SK-N-SH (cell line): ENCODE results near the gene ZNF804B. TPM values are rescaled to one million over a fixed set of nuclear protein-coding genes. Genes with fewer than 3 reads are reported as not detected.
A peak's percentile ranks its signal among the peaks of the same experiment; 100 is the strongest.

Experiments
- CTCF ChIA-PET: fragments of 300-600, 350-600 bp; formaldehyde crosslinking; extraction: SDS; loops from one replicate; lab custom pipeline; 2021; lab: Yijun Ruan, JAX
- POLR2A ChIA-PET: fragments of 350-600 bp; sonication (Branson Sonifier 250); formaldehyde crosslinking; extraction: SDS; loops from one replicate; lab custom pipeline; 2020; ENCODE audit warnings: antibody characterized with exemption, inconsistent platforms; lab: Yijun Ruan, JAX
- DNase-seq: peaks from one replicate; pipeline ENCODE4 v3.0.0; 2012
- H2AFZ ChIP-seq: fragments of 200-600 bp; sonication (generic); 2 replicates; pipeline ENCODE4 v1.8.1; 2016; ENCODE audit warnings: antibody characterized with exemption, mild to moderate bottlenecking, low read depth
- H3F3A ChIP-seq: fragments of 200-600 bp; sonication (generic); replicated peaks from 2 replicates; pipeline ENCODE3; 2016; ENCODE audit warnings: antibody characterized with exemption, mild to moderate bottlenecking; ENCODE audit not compliant: insufficient read depth
- H3K27ac ChIP-seq, 2 experiments: fragments of 200-500 bp in 1 of 2; fragments of 200-600 bp in 1 of 2; sonication (Bioruptor generic) in 1 of 2; sonication (generic), shearing (Covaris generic) in 1 of 2; 2 replicates each; pipeline versions ENCODE4 v1.5.1 to v1.6.1; 2014 to 2016; ENCODE audit warnings: low read depth in 2 of 2, inconsistent platforms in 1 of 2, low read length in 1 of 2, mild to moderate bottlenecking in 1 of 2, mixed read lengths in 1 of 2
- H3K27me3 ChIP-seq: fragments of 200-600 bp; sonication (generic), shearing (Covaris generic); 2 replicates; pipeline ENCODE4 v1.6.1; 2016; ENCODE audit warnings: mixed run types; ENCODE audit not compliant: insufficient read depth
- H3K36me3 ChIP-seq, 2 experiments: fragments of 200-500 bp in 1 of 2; fragments of 200-600 bp in 1 of 2; sonication (Bioruptor generic) in 1 of 2; sonication (generic) in 1 of 2; replicated peaks in 1 of 2; 2 replicates each; pipeline versions ENCODE3 to v1.5.1; 2014 to 2016; ENCODE audit warnings: low read length in 1 of 2, mild to moderate bottlenecking in 1 of 2; ENCODE audit not compliant: insufficient read depth in 2 of 2, control insufficient read depth in 1 of 2
- H3K4me1 ChIP-seq, 2 experiments: fragments of 200-500 bp in 1 of 2; fragments of 200-600 bp in 1 of 2; sonication (Bioruptor generic) in 1 of 2; sonication (generic), shearing (Covaris generic) in 1 of 2; 2 replicates each; pipeline versions ENCODE4 v1.5.1 to v1.6.1; 2014 to 2016; ENCODE audit warnings: low read depth in 1 of 2, low read length in 1 of 2, mixed run types in 1 of 2; ENCODE audit not compliant: insufficient read depth in 2 of 2, control insufficient read depth in 1 of 2
- H3K4me2 ChIP-seq: fragments of 200-600 bp; sonication (generic), shearing (Covaris generic); 2 replicates; pipeline ENCODE4 v1.6.1; 2017; ENCODE audit warnings: mixed run types
- H3K4me3 ChIP-seq, 2 experiments: fragments of 200-500 bp in 1 of 2; fragments of 200-600 bp in 1 of 2; sonication (Bioruptor generic) in 1 of 2; sonication (generic), shearing (Covaris generic) in 1 of 2; 2 replicates each; pipeline versions ENCODE4 v1.5.1 to v1.8.1; 2014 to 2016; ENCODE audit warnings: low read depth in 2 of 2, inconsistent platforms in 1 of 2, low read length in 1 of 2, mild to moderate bottlenecking in 1 of 2, mixed read lengths in 1 of 2, moderate library complexity in 1 of 2
- H3K79me2 ChIP-seq: fragments of 200-600 bp; sonication (generic); 2 replicates; pipeline ENCODE4 v1.8.1; 2017; ENCODE audit warnings: mild to moderate bottlenecking; ENCODE audit not compliant: insufficient read depth
- H3K9ac ChIP-seq: fragments of 200-600 bp; sonication (generic); 2 replicates; pipeline ENCODE4 v1.6.1; 2017; ENCODE audit warnings: mixed run types
- H3K9me2 ChIP-seq: fragments of 200-600 bp; sonication (generic); 2 replicates; pipeline ENCODE4 v1.6.1; 2017; ENCODE audit warnings: mixed run types
- H3K9me3 ChIP-seq: fragments of 200-600 bp; sonication (generic); 2 replicates; pipeline ENCODE4 v1.6.1; 2017; ENCODE audit warnings: mixed run types, mild to moderate bottlenecking, moderate library complexity
- H4K20me1 ChIP-seq: fragments of 200-600 bp; sonication (generic); 2 replicates; pipeline ENCODE4 v1.6.1; 2017; ENCODE audit warnings: mild to moderate bottlenecking, mixed run types; ENCODE audit not compliant: insufficient read depth
- EP300 ChIP-seq, 2 experiments: IDR thresholded peaks; 2 replicates each; pipeline versions ENCODE4 v1.4.0 to v1.6.1; 2012; ENCODE audit warnings: borderline replicate concordance in 1 of 2, low read depth in 1 of 2, low read length in 1 of 2
- FOXM1 ChIP-seq: IDR thresholded peaks from 2 replicates; pipeline ENCODE4 v1.4.0; 2012; ENCODE audit warnings: low read depth, mild to moderate bottlenecking
- GATA2 ChIP-seq: sonication (generic); formaldehyde crosslinking; IDR thresholded peaks from 2 replicates; pipeline ENCODE4 v1.5.0; 2020; ENCODE audit warnings: mild to moderate bottlenecking, missing genetic modification reagents
- NRF1 ChIP-seq: IDR thresholded peaks from 2 replicates; pipeline ENCODE4 v1.6.1; 2012; ENCODE audit warnings: low read depth, mild to moderate bottlenecking, low read length
- RCOR1 ChIP-seq: fragments of 150-350 bp; IDR thresholded peaks from 2 replicates; pipeline ENCODE4 v1.6.1; 2017; ENCODE audit warnings: antibody characterized with exemption, low read length
- SMC3 ChIP-seq: IDR thresholded peaks from 2 replicates; pipeline ENCODE4 v1.6.1; 2012; ENCODE audit warnings: low read depth, low read length, improper control_type of control experiment
- YY1 ChIP-seq: IDR thresholded peaks from 2 replicates; pipeline ENCODE4 v1.4.0; 2012; ENCODE audit warnings: low read depth, mild to moderate bottlenecking
- WGBS: methylation state at CpG from one replicate; pipeline ENCODE4 v1.1.6; 2017; ENCODE audit warnings: low lambda C conversion rate; 5-methylcytosine and 5-hydroxymethylcytosine counted together
- polyA plus RNA-seq, 3 experiments: library from polyadenylated mRNA; depleted of rRNA; stranded (reverse); fragments of >200 nt; gene quantifications; 2 replicates each; pipeline ENCODE4 v1.2.3, GENCODE V29; 2012
- TF ChIP-seq, protein P1 (sequence below): IDR thresholded peaks from 2 replicates; pipeline ENCODE4 v1.4.0; 2012; ENCODE audit warnings: low read depth, borderline replicate concordance

Gene ZNF804B
- polyA plus RNA-seq, 1 of the 3 experiments (the other 2 are of a cell fraction), result not detected

DNA sequence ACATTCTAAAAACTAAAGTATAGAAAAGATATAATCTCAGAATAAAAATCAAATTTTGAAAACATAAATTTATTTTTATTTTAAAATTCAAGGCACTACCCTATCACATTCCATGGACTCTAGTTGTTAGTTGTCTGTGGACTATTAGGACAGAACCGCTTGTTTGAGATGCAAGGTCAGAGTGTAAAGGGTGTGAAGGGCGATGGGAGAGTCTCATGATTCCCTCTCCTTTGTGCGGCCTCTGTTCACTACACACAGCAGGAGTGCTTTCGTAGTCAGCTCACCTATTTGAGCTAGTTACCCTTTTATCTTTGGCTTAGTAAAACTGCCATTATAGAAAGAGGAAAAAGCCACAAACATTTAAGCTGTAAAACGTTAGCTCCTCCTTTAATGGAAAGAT is 225.8 kb downstream of the ZNF804B start:
- H3K79me2 ChIP-seq, result no peaks in the 10 kb centered on the region
- no peak overlapping the region for H3K4me3 ChIP-seq
- H3K27me3 ChIP-seq, result no peaks in the 10 kb centered on the region
- H3K4me1 ChIP-seq, result no peaks in the 10 kb centered on the region
- TF ChIP-seq SMC3 (no peak), NRF1 (no peak), FOXM1 (no peak), EP300 (IDR thresholded peaks at IDR 0.05; ENCODE audit: borderline replicate concordance in 1 of 2, low read depth in 1 of 2, low read length in 1 of 2) (no peak)
- POLR2A ChIA-PET, result no interaction called here
- no peak overlapping the region for H3K4me2 ChIP-seq
- no peaks in the 10 kb centered on the region for H3K9me3 ChIP-seq
- no peaks in the 10 kb centered on the region for H3K36me3 ChIP-seq
- H3K9me2 ChIP-seq, result no peaks in the 10 kb centered on the region
- CTCF ChIA-PET, result no interaction called here
- H3F3A ChIP-seq, result no peaks in the 10 kb centered on the region
- WGBS, result 23% methylated on average over 5 of the region's 5 CpGs
- no peak for DNase-seq
- H2AFZ ChIP-seq, result no peak overlapping the region
- no peaks in the 10 kb centered on the region for H4K20me1 ChIP-seq
- no peak overlapping the region for H3K27ac ChIP-seq
- no peak overlapping the region for H3K9ac ChIP-seq

DNA sequence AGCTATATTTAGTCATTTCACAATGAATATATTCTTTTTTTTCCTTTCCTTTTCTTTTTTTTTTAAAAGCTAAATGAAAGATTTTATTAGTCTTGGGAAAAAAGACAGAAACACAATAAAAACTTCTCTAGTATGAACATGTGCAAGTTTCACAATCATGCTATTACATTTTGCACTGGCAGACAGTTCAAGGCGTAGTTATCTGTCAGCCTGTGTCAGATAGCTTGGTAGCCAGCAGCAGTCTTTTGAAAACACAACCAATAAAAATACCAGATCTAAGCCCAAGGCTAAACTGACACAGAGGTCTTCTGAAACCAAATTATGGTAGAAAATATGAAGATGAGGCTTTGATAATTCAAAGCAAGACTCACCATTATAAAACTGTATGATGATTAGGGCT is 241.8 kb downstream of the ZNF804B start:
- H4K20me1 ChIP-seq, result no peaks in the 10 kb centered on the region
- H3K4me2 ChIP-seq, result no peak overlapping the region
- no peaks in the 10 kb centered on the region; a peak in 1 of 4 replicates for H3K4me1 ChIP-seq
- no peak for DNase-seq
- H3K27me3 ChIP-seq, result no peaks in the 10 kb centered on the region
- H2AFZ ChIP-seq, result no peak overlapping the region
- no peaks in the 10 kb centered on the region for H3K79me2 ChIP-seq
- no peak overlapping the region for H3K4me3 ChIP-seq
- no peak overlapping the region for H3K27ac ChIP-seq
- H3F3A ChIP-seq, result no peaks in the 10 kb centered on the region
- WGBS, result 23% methylated on average over 1 of the region's 1 CpG
- H3K9me3 ChIP-seq, result no peaks in the 10 kb centered on the region
- ChIA-PET POLR2A (no interaction called here), CTCF (no interaction called here)
- no peak for TF ChIP-seq YY1
- TF ChIP-seq EP300 (IDR thresholded peaks at IDR 0.05; ENCODE audit: borderline replicate concordance in 1 of 2, low read depth in 1 of 2, low read length in 1 of 2), result peak in 1 of 2 experiments; percentile 39; a peak in 1 of 4 replicates
- TF ChIP-seq, protein P1, sequence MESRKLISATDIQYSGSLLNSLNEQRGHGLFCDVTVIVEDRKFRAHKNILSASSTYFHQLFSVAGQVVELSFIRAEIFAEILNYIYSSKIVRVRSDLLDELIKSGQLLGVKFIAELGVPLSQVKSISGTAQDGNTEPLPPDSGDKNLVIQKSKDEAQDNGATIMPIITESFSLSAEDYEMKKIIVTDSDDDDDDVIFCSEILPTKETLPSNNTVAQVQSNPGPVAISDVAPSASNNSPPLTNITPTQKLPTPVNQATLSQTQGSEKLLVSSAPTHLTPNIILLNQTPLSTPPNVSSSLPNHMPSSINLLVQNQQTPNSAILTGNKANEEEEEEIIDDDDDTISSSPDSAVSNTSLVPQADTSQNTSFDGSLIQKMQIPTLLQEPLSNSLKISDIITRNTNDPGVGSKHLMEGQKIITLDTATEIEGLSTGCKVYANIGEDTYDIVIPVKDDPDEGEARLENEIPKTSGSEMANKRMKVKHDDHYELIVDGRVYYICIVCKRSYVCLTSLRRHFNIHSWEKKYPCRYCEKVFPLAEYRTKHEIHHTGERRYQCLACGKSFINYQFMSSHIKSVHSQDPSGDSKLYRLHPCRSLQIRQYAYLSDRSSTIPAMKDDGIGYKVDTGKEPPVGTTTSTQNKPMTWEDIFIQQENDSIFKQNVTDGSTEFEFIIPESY, result no peak
- peak; percentile 41; the same call in 1 of the 2 replicates for TF ChIP-seq GATA2 (CRISPR knock-in tag)
- TF ChIP-seq RCOR1, result 0 out of 2 replicates have a peak, but pooled peaks have one; percentile 36
- H3K36me3 ChIP-seq, result no peaks in the 10 kb centered on the region
- H3K9me2 ChIP-seq, result no peaks in the 10 kb centered on the region
- H3K9ac ChIP-seq, result no peak overlapping the region
